ENCODE data around the gene PXN.
"Not testable (repeated sequence)": the region's sequence is repeated elsewhere in the genome, so short reads cannot be mapped to it uniquely, and the experiment has no call there.

GRCh38 chr12:120213182-120213581 is 52.3 kb downstream of the PXN start:
- not testable (repeated sequence) for TF ChIP-seq CTCF, POLR2A (IDR thresholded peaks at IDR 0.05)
